Measurements from ENCODE around the gene F7.
"Not testable (repeated sequence)": the region's sequence is repeated elsewhere in the genome, so short reads cannot be mapped to it uniquely, and the experiment has no call there.

F7 gene

DNA sequence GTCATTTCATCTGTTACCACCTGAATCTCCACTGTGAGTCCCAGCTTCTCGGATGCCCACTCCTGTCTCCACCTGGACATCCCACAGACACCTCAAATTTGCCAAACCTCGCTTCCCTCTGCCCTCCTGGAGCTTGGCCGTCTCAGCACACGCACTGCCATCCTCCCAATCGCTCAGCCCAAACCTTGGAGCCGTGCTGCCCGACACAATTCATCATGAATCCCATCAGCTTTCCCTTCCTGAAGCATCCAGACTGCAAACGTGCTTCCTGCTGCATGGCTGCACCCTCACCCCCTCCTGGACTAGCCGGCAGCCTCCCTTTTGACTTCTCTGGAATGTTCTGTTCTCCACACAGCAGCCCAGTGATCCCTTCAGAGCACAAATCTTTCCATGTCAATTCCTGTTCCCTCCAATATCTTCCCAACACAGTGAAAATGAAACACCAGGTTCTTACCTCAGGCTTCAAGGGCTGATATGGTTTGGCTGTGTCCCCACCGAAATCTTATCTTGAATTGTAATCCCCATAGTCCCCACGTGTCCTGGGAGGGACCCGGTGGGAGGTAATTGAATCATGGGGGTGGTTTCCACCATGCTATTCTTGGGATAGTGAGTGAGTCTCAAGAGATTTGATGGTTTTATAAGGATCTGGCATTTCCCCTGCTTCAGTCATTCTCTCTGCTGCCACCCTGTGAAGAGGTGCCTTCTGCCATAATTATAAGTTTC is 51.8 kb downstream of the F7 start:
- DNase-seq = no peak

DNA sequence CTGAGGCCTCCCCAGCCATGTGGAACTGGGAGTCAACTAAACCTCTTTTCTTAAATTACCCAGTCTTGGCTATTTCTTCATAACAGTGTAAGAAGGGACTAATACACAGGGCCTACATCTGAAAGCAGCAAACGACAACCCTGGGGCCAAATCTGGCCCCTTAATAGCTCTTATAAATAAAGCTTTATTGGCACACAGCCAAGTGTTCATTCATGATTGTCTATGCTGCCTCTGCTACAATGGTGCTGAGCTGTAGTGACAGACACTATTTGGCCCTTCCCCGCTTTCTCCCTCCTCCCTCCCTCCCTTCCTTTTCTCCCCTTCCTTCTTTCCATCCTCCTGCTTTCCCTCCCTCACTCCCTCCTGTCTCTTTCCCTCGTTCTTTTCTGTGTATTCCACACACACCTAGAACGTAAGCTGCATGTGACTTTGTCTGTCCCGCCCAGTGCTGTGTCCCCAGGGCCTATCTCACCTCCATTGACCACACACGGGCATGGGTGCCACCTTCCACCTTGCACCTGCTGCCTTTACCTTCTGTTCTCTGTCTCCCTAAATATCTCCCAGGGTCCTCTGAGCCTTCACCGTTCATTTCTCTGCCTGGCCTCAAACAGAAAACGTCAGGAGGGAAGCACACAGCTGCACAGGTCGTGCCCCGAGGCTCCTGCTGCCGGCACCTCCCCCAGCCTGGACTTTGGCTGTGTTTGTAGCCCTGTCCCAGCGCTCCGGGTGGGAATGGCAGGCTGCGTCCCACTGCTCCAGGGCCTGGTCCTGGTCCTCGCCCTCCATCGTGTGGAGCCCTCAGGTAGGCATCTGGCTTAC is 52.5 kb downstream of the F7 start, which contains the start of gene PROZ:
Gene PROZ, plus strand, starts transcription at position 720 of the 819 bp plus-strand sequence. Its CDS starts 13 bp downstream, at position 733.
- no peak for DNase-seq

DNA sequence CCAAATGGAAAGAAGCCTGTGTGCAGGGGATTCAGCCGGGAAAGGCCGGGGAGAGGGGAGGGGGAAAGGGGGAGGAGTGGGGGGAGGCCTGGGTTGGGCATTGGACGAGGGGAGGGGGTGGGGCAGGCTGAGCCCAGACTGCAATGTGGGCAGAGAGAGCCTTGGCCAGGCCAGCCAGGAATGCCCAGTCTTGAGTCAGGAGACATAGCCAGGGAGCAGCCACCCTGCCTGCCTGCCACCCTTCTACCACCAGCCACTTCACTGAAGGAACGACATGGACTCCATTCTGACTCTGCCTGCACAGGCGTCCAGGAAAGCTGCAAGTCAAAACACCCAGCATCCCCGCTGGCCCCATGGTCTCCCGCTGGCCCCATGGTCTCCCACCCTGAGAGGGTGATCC is 53.4 kb downstream of the F7 start:
- DNase-seq = no peak

DNA sequence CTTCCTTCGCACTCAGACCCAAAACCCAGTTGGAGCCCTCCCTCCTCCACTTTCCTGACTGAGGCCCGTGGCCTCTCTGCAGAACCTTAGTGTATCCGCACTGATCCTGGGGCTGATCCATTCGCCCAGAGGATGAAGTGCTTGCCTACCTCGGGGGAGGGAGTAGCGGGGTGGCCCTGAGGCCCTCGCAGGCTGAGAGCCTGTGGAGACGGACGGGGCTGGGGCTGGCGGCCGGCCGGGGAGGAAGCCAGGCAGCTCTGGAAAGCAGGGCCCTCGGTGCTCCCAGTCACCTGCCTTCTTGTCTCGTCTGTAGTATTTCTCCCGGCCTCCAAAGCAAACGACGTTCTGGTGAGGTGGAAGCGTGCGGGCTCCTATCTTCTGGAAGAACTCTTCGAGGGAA is 54.1 kb downstream of the F7 start:
- no peak for DNase-seq

DNA sequence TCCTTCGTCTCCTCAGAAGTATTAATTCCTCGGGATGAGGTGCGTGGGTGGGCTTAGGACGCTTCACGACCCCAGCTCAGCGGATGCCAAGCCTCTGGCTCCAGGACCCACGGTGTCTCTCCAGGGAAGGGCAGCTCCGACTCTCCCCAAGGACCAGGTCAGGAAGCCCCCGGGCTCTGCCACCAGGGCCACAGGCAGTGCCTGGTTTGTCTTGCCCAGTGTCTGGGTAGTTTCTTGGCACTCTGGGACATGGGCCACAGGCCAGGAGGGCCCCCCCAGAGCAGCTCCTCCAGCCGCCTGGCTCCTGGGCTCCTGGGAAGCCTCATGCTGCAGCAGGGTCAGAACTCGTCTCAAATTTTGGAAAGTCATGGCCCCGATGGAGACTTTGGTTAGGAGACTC is 55.4 kb downstream of the F7 start:
- no peak for DNase-seq

DNA sequence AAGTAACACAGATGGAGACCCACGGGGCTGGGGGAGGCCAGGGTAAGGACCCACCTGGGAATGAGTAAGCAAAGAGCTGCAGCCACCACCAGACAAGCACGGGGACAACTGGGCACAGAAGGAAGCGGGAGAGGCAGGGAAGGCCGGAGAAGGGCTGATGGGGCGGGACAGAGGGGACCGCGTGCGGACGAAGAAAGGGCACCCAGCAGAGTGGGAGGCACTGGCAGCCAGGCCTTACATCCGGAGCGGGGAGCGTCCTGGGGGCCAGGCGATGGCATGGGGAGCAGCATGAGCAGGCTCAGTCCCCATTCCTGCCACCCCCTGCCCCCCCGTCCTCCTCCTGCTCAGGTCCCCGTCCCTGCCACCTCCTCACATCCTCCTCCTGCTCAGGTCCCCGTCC is 55.8 kb downstream of the F7 start:
- no peak for DNase-seq

DNA sequence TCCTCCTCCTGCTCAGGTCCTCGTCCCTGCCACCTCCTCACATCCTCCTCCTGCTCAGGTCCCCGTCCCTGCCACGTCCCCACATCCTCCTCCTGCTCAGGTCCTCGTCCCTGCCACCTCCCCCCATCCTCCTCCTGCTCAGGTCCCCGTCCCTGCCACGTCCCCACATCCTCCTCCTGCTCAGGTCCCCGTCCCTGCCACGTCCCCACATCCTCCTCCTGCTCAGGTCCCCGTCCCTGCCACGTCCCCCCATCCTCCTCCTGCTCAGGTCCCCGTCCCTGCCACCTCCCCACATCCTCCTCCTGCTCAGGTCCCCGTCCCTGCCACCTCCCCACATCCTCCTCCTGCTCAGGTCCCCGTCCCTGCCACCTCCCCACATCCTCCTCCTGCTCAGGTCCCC is 56.4 kb downstream of the F7 start:
- DNase-seq = not testable (repeated sequence)

DNA sequence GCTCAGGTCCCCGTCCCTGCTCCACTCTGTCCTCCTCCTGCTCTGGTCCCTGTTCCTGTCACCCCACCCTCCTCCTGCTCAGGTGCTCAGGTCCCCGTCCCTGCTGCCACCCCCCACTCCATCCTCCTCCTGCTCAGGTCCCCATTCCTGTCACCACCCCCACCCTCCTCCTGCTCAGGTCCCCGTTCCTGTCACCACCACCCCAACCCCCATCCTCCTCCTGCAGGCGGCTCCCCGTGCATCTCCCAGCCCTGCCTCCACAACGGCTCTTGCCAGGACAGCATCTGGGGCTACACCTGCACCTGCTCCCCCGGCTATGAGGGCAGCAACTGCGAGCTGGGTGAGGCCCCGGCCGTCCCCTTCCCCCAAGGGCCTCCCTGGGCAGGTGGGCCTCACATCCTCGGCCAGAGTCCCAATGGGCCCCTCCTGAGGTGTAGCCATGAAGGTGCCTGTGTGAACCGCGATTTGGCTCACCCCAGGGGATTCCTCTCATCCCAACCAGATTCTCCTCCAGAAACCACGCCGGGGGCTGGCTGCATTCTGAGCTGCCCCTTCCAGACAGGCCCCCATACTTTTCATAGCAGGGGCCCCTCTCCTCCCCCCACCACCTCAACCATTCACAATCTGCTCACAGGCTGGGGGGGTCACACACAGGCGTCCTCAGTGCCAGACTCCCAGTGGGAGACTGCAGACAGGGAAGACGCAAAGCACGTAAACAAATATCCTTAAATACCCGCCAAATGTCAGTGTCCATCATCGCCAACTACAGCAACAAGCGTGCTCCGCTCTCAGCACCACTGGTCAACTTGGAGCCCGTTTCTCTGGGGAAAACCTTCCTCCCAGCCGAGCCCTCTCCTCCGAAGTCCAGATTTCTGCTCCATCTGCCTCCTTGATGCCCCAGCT is 57.4 kb downstream of the F7 start:
- DNase-seq = peak; percentile 44

DNA sequence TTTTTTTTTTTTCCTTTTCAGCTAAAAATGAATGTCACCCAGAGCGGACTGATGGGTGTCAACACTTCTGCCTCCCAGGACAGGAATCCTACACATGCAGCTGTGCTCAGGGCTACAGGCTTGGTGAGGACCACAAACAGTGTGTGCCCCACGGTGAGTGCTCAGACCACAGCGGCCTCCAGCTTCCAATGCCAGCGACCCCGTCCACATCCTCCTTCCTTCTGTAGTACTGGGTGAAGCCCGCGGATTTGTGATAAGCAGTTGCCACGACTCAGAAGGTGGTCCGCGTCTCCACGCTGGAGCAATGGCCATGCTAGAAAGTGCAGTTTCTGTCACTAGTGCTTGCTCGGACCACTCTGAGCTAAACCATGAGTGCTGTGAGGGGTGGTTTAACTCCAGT is 58.9 kb downstream of the F7 start:
- DNase-seq = no peak

DNA sequence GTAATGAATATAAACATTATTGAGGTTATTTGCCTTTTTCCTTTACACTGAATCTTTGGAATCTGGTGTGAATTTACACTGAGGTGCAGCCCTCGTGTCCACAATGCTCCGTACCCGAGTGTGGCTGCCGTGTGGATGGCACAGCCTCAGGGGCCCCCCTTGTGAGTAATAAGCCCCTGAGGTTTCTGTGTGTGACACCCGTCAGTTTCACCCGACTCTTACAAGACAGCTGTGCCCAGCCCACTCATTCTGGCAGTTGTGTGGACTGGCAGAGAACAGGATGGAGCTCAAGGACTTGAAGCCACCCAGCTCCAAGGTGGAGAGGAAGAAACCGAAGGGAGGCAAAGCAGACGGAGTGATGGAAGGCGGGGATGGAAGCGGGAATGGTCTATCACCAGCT is 60.7 kb downstream of the F7 start:
- DNase-seq = no peak

DNA sequence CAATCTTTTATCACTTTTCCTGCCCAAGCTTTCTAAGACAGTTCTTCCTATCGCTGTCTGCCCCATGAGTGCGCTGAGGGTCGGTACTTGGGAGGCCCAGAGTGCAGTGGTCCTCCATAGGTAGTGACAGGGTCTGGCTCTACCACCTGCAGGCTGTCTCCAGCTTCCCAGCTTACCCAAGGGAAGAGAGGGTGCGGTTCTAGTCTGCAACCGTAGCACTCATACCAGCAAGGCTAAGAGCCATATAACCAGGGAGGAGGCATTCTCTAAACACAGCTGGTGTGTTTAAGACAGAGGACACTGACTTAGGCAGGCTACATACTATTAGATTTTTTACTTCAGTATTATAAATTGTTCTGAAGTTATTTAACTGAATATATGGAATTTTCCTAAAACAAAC is 61.1 kb downstream of the F7 start:
- DNase-seq = no peak

DNA sequence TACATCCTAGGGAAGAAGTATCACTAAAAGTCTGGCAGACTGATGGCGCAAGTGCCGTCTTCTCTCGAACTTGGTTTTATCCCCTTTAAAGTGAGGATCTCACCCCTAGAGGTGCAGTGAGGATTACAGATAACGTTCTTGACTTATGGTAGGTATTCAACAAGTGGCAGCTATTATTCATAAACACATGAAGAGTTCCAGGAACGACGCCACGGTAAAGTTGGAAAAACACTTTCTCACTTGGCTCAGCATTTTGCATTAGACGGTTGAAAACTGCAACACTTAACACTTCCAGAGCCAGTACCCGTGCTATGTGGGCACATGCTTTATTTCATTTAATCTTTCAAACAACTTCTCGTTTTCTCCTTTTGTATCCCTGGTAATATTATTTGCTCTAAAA is 61.6 kb downstream of the F7 start:
- no peak for DNase-seq

DNA sequence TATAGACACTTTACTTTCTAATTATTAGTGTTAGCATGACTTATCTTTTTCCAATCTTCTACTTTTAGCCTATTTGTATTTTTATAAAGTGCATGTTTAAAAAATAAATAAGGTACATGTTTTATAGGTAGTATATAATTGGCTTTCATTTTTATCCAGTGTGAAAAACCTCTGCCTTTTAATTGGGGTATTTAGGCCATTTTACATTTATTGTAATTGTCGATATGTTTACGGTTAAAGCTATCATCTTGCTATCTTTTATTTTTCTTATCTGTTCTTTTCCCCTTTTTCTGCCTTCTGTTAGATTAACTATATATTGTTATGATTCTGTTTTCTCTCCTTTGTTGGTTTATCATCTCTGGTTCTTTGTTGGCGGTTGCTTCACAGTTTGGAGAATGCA is 62.0 kb downstream of the F7 start:
- DNase-seq = no peak

DNA sequence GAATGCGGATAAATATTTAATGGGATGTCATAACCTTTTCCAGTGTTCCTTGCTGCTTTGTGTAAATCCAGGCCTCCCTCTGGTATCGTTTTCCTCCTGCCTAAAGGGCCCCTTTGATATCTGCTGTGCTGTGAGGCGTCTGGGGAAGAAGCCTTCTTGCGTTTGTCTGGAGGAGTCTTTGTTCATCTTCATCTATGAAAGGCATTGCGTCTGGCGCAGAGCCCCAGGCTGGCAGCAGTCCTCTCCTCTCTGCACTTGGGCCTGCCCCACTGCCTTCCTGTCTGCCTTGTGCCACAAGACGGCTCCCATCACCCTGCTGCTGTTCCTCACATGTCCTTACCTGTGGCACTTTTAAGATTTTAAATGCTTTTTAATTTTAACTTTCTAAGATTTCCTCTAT is 62.6 kb downstream of the F7 start:
- no peak for DNase-seq

DNA sequence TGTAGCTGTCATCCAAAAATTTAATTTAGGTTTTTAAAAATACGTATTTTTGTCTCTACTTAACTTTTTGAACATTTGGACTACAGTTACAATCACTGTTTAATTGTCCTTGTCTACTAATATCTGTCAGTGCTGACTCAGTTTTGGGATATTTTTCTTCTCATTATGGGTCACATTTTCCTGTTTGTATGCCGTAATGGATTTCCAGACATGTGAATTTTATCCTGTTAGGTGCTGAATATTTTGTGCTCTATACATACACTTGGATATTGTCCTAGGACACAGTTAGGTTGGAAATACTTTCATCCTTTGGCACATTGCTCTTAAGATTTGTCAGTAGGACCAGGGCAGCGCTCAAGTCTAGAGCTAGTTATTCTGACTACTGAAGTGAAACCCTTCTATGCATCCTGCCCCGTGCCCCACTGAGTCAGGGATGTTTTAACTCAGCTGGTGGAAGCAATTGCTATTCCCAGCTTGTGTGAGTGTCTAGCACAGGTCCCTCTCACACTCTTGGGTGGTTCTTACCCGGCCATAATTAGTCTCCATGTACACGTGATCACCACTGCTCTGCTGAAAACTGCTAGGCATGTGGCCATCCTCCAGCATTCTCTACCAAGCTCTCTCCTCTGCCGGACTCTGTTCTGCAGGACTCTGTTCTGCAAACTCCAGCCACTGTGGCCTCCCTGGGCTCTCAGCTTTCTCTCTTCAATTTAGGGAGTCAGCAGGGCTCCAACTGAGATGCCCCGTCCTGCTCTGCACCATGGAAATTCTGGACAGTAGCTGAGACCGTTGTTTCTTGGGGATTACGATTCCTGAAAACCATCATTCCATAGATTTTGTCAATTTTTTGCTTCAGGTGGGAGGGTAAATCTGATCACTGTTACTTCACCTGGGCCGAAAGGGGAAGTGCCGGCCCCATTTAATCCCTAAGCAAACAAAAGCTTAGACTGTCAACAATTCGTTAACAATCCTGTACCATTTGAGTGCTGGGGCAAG is 64.0 kb downstream of the F7 start:
- no peak for DNase-seq

All from NCI-H2171 (cell line).